CD14-positive monocyte (primary cell): Measurements from ENCODE around the gene SEC16A. TPM values are rescaled to one million over a fixed set of nuclear protein-coding genes. Genes with fewer than 3 reads are reported as not detected.

Source experiments
- DNase-seq, 3 donors: peaks; one replicate each; pipeline ENCODE4 v3.0.0-alpha.2; 2011 to 2022
- H2AFZ ChIP-seq: 2 replicates; pipeline ENCODE4 v1.6.0; 2012; ENCODE audit warnings: mild to moderate bottlenecking, low read depth, low read length, inconsistent platforms; ENCODE audit not compliant: insufficient read depth, poor library complexity, severe bottlenecking
- H3K27ac ChIP-seq, 2 donors: 1 replicate in 1 of 2; 2 replicates in 1 of 2; pipeline ENCODE4 v1.5.1; 2012 to 2013; ENCODE audit warnings: low read length in 2 of 2, control low read depth in 1 of 2, inconsistent platforms in 1 of 2, low read depth in 1 of 2, mild to moderate bottlenecking in 1 of 2
- H3K27me3 ChIP-seq, 2 donors: one replicate each; pipeline versions ENCODE4 v1.6.0 to v1.6.1; 2011 to 2013; ENCODE audit warnings: low read length in 2 of 2; ENCODE audit not compliant: control insufficient read depth in 2 of 2, insufficient read depth in 2 of 2
- H3K36me3 ChIP-seq, 2 donors: replicated peaks in 1 of 2; 1 replicate in 1 of 2; 2 replicates in 1 of 2; pipeline versions ENCODE4 v1.5.1 to v1.6.1; 2012 to 2013; ENCODE audit warnings: low read length in 2 of 2, control low read depth in 1 of 2, inconsistent platforms in 1 of 2, mild to moderate bottlenecking in 1 of 2; ENCODE audit not compliant: insufficient read depth in 2 of 2, control insufficient read depth in 1 of 2
- H3K4me1 ChIP-seq, 2 donors: 1 replicate in 1 of 2; 2 replicates in 1 of 2; pipeline versions ENCODE4 v1.5.1 to v1.6.1; 2012 to 2013; ENCODE audit warnings: low read length in 2 of 2, control low read depth in 1 of 2, inconsistent platforms in 1 of 2, mild to moderate bottlenecking in 1 of 2, moderate library complexity in 1 of 2; ENCODE audit not compliant: insufficient read depth in 2 of 2, control insufficient read depth in 1 of 2
- H3K4me2 ChIP-seq: replicated peaks from 2 replicates; pipeline ENCODE3; 2012; ENCODE audit warnings: low read length, moderate library complexity, mild to moderate bottlenecking; ENCODE audit not compliant: poor library complexity, severe bottlenecking; ENCODE audit errors: extremely low read depth
- H3K4me3 ChIP-seq, 3 experiments: fragments of 200-600 bp in 1 of 3; sonication (generic) in 1 of 3; replicated peaks in 1 of 3; 1 replicate in 2 of 3; 2 replicates in 1 of 3; pipeline ENCODE4 v1.5.1; 2011 to 2013; ENCODE audit warnings: low read length in 3 of 3, mild to moderate bottlenecking in 3 of 3, control low read depth in 2 of 3, low read depth in 2 of 3, inconsistent platforms in 1 of 3, moderate library complexity in 1 of 3
- H3K79me2 ChIP-seq: 2 replicates; pipeline ENCODE4 v1.6.0; 2012; ENCODE audit warnings: mild to moderate bottlenecking, control low read depth, inconsistent platforms, low read length, moderate library complexity; ENCODE audit not compliant: insufficient read depth
- H3K9ac ChIP-seq: 2 replicates; pipeline ENCODE4 v1.6.0; 2017; ENCODE audit warnings: low read length, mild to moderate bottlenecking; ENCODE audit not compliant: insufficient read depth, poor library complexity, severe bottlenecking
- H3K9me3 ChIP-seq, 2 donors: replicated peaks in 1 of 2; 1 replicate in 1 of 2; 2 replicates in 1 of 2; pipeline versions ENCODE4 v1.5.1 to v1.6.1; 2012 to 2013; ENCODE audit warnings: low read length in 2 of 2, control low read depth in 1 of 2; ENCODE audit not compliant: control insufficient read depth in 1 of 2, insufficient read depth in 1 of 2
- H4K20me1 ChIP-seq: 2 replicates; pipeline ENCODE4 v1.6.0; 2012; ENCODE audit warnings: mild to moderate bottlenecking, low read length, control low read depth, moderate library complexity; ENCODE audit not compliant: insufficient read depth
- H3K27ac Mint-ChIP-seq, 7 donors: one replicate each; pipeline ENCODE4 v1.8.0; 2020; ENCODE audit warnings: mild to moderate bottlenecking in 7 of 7, mixed read lengths in 7 of 7, moderate library complexity in 6 of 7, inconsistent platforms in 2 of 7
- H3K27me3 Mint-ChIP-seq, 3 donors: one replicate each; pipeline ENCODE4 v1.8.0; 2021 to 2022; ENCODE audit warnings: low read depth in 3 of 3, mild to moderate bottlenecking in 3 of 3, mixed read lengths in 3 of 3, moderate library complexity in 3 of 3, inconsistent platforms in 1 of 3
- H3K36me3 Mint-ChIP-seq, 2 donors: one replicate each; pipeline ENCODE4 v1.8.0; 2020; ENCODE audit warnings: mixed read lengths in 2 of 2, inconsistent platforms in 1 of 2, mild to moderate bottlenecking in 1 of 2
- H3K4me1 Mint-ChIP-seq: one replicate; pipeline ENCODE4 v1.8.0; 2020; ENCODE audit warnings: mild to moderate bottlenecking, mixed read lengths
- H3K4me3 Mint-ChIP-seq, 2 donors: one replicate each; pipeline ENCODE4 v1.8.0; 2020; ENCODE audit warnings: mild to moderate bottlenecking in 2 of 2, mixed read lengths in 2 of 2, moderate library complexity in 1 of 2
- H3K9me3 Mint-ChIP-seq, 7 donors: one replicate each; pipeline ENCODE4 v1.8.0; 2020 to 2022; ENCODE audit warnings: mixed read lengths in 7 of 7, mild to moderate bottlenecking in 6 of 7, moderate library complexity in 6 of 7, inconsistent platforms in 2 of 7
- WGBS: methylation state at CpG from one replicate; pipeline ENCODE4 v1.1.5; 2013; ENCODE audit warnings: missing lambda C conversion rate; ENCODE audit not compliant: insufficient coverage; 5-methylcytosine and 5-hydroxymethylcytosine counted together
- intact Hi-C, 2 donors: fragments of 100-400 bp; cut with micrococcal nuclease; formaldehyde crosslinking; loops; one replicate each; pipeline versions ENCODE4 v1.15.0 to v1.15.1; 2023
- polyA plus RNA-seq, 3 donors: library from polyadenylated mRNA; depleted of rRNA in 1 of 3; unstranded in 2 of 3; stranded (reverse) in 1 of 3; fragments of 300-500 nt in 2 of 3; fragments of >200 nt in 1 of 3; fragmentation: Illumina TruSeq in 2 of 3; gene quantifications; 1 replicate in 2 of 3; 2 replicates in 1 of 3; pipeline ENCODE4 v1.2.3, GENCODE V29; 2012 to 2021
- TF ChIP-seq, protein P1 (sequence below): fragments of 200-600 bp; IDR thresholded peaks from one replicate; pipeline ENCODE4 v1.8.0; 2022; ENCODE audit warnings: antibody characterized with exemption, mild to moderate bottlenecking

The SEC16A gene
- polyA plus RNA-seq, 3 donors: 11.1 to 36.8 (median 19.1) TPM

GRCh38 chr9:136460772-136461325 is 22.0 kb downstream of the SEC16A start:
- peaks cover 0 to 2% (median 0%) of the 10 kb centered on the region in 7 donors for H3K9me3 Mint-ChIP-seq
- H3K79me2 ChIP-seq: no peaks in the 10 kb centered on the region
- WGBS: 98% methylated on average over 19 of the region's 23 CpGs

GRCh38 chr9:136459425-136459824 is 23.4 kb downstream of the SEC16A start:
- Mint-ChIP-seq H3K4me1 (no peaks in the 10 kb centered on the region), H3K27me3 (peaks cover 0 to 1% (median 0%) of the 10 kb centered on the region in 3 donors), H3K27ac (peak overlapping the region in 3 of 7 donors; percentile 25 to 34 (median 26)), H3K4me3 (no peak overlapping the region), H3K9me3 (no peaks in the 10 kb centered on the region), H3K36me3 (peaks cover 87 to 99% of the 10 kb centered on the region in 2 donors)
- Histone ChIP-seq H3K79me2 (no peaks in the 10 kb centered on the region), H4K20me1 (peaks cover 62% of the 10 kb centered on the region), H3K9me3 (no peaks in the 10 kb centered on the region), H3K4me3 (no peak overlapping the region), H3K9ac (no peak overlapping the region), H3K36me3 (peaks cover 97 to 98% of the 10 kb centered on the region in 2 donors), H2AFZ (no peak overlapping the region), H3K4me1 (no peaks in the 10 kb centered on the region), H3K27me3 (no peaks in the 10 kb centered on the region), H3K27ac (no peak overlapping the region), H3K4me2 (no peak overlapping the region)
- TF ChIP-seq, protein P1, sequence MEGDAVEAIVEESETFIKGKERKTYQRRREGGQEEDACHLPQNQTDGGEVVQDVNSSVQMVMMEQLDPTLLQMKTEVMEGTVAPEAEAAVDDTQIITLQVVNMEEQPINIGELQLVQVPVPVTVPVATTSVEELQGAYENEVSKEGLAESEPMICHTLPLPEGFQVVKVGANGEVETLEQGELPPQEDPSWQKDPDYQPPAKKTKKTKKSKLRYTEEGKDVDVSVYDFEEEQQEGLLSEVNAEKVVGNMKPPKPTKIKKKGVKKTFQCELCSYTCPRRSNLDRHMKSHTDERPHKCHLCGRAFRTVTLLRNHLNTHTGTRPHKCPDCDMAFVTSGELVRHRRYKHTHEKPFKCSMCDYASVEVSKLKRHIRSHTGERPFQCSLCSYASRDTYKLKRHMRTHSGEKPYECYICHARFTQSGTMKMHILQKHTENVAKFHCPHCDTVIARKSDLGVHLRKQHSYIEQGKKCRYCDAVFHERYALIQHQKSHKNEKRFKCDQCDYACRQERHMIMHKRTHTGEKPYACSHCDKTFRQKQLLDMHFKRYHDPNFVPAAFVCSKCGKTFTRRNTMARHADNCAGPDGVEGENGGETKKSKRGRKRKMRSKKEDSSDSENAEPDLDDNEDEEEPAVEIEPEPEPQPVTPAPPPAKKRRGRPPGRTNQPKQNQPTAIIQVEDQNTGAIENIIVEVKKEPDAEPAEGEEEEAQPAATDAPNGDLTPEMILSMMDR: no peak
- no peak for DNase-seq
- intact Hi-C loops: no loop called here
- WGBS: 96% methylated on average over 28 of the region's 28 CpGs

More at GRCh38 chr9:136460772-136461325, 22.0 kb downstream of the SEC16A start:
- Histone ChIP-seq H3K4me2 (no peak overlapping the region), H3K9ac (no peak overlapping the region), H3K36me3 (peaks cover 97 to 98% of the 10 kb centered on the region in 2 donors), H3K4me1 (no peaks in the 10 kb centered on the region), H3K9me3 (no peaks in the 10 kb centered on the region), H4K20me1 (peaks cover 66% of the 10 kb centered on the region), H2AFZ (no peak overlapping the region), H3K27me3 (no peaks in the 10 kb centered on the region), H3K4me3 (no peak overlapping the region), H3K27ac (no peak overlapping the region)
- peaks cover 87 to 99% of the 10 kb centered on the region in 2 donors for H3K36me3 Mint-ChIP-seq
- no peak for DNase-seq
- intact Hi-C loops: no loop called here
- H3K27me3 Mint-ChIP-seq: peaks cover 0 to 3% (median 0%) of the 10 kb centered on the region in 3 donors
- H3K4me3 Mint-ChIP-seq: no peak overlapping the region
- H3K4me1 Mint-ChIP-seq: no peaks in the 10 kb centered on the region
- peak overlapping the region in 2 of 7 donors; percentile 15 to 63 for H3K27ac Mint-ChIP-seq
- TF ChIP-seq, protein P1: no peak
